NCI-H524 treated with DMSO at 0.1 percent for 48 hours (cell line): ENCODE results near the gene FBXO31.

ENCODE experiments used
- DNase-seq: peaks from one replicate; lab custom pipeline; 2025; lab: John Stamatoyannopoulos, UW

Gene FBXO31

GRCh38 chr16:87278191-87279093, 105.1 kb downstream of the FBXO31 start:
- DNase-seq = no peak
